RCC 7860 (cell line): Measurements from ENCODE around the gene HDC.

ENCODE experiments used
- DNase-seq: peaks from one replicate; pipeline ENCODE4 v3.0.0-alpha.2; 2015; ENCODE audit warnings: low spot score
- FAIRE-seq: peaks from 2 replicates; lab custom pipeline; 2012; peaks lifted over from hg19 to GRCh38; lab: Jason Lieb, UNC

HDC gene

DNA sequence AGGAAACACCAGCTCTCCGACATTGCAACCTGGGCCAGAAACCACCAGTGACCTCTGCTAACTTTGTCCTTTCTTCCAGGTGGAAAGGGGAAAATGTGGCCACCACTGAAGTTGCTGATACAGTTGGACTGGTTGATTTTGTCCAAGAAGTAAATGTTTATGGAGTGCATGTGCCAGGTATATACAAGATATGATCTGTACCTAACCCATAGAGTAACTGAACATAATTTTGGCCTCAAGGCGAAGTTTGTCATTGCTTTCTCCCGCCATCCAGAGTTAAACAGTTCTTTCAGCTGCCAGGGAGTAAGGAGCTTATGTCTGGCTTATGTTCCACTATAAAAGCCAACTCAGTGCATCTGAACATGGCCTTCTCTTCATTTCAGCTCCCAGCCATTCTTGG, 36.7 kb downstream of the HDC start:
- no peak for FAIRE-seq

DNA sequence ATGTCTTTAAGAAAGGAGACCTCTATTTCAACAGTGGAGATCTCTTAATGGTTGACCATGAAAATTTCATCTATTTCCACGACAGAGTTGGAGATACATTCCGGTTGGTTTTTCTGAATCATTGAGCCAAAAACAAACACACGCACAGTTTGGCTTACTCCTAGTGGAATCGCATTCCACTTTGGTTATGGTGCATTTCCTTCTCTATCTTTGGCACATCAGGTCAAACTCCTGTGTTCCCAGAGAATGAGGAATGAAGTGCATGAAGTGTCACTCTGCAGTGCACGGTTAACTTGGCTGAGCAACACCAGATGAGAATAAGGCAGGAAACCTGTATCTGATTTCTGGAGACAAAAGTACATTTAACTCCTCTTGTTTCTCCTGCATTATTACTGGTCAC, 38.5 kb downstream of the HDC start:
- DNase-seq (peak; percentile 66), FAIRE-seq (peak; percentile 52)

More for the DNA sequence above, 36.7 kb downstream of the HDC start:
- DNase-seq, result no peak

DNA sequence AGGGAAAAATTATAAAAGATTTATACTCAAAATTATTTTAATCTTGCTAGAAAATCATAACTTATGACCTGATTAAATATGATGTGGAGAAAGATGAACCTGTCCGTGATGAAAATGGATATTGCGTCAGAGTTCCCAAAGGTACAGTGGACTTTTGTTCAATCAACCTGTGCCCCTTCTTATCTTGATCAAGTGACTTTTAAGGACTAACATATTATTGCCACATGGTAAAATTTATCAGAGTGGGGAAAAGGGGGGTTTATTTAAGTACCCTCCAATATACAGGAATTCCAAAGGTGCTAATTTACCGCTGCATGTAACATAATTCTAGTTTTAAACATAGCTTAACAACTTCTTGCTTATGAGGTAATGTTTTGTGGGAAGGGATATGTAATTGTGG, 39.6 kb downstream of the HDC start:
- DNase-seq (no peak), FAIRE-seq (no peak)

DNA sequence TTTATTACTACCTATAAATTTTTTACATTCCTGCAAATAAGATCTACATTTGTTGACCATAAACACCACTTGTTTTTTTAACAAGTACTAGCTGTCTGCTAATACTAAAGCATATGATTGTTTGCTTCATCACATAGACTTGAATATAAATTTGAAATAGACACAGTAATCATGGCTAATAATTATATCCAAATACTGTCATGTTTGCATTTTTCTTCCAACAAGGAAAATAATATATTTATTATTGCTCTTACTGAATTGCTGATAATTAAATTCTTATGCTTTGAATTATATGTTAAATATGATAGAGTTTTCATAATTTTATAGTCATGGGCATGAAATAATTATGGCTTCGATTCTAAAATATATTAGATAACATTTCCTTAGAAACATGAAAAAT, 40.5 kb downstream of the HDC start:
- FAIRE-seq (no peak), DNase-seq (no peak)

DNA sequence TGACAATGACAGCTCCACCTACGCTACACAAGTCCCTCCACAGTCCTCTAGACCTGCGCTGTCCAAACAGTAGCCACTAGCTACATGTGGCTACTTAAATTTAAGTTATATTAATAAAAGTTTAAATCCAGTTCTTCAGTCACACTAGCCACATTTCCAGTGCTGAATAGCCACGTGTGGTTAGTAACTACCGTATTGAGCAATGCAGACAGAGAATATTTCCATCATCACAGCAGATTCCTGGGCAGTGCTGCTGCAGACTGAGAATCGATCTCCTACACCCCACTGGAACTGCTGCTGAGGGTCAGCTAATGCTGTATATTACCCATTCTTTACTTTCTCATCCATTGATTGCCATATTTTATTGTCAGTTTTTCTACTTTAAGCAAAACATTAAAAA, 40.9 kb downstream of the HDC start:
- DNase-seq, result no peak
- FAIRE-seq, result no peak

DNA sequence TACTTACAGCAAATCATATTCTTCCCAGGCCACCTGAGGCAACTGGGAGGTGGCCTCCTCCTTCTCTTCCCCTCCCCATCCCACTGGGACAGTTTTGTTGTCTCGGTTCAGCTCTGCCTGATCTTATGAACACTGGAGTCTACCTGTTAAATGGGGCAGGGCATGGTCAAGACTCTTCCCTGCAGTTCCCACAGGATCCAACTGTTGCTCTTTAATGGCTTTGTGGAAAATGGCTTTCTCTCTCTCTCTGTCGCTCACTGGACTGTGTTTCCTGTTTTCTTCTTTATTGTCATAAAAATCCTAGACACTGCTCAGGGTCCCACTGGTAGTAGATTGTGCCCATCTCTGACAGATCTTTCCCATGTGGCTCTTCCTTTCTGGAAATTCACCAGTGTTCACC, 43.3 kb downstream of the HDC start:
- DNase-seq (no peak), FAIRE-seq (no peak)

DNA sequence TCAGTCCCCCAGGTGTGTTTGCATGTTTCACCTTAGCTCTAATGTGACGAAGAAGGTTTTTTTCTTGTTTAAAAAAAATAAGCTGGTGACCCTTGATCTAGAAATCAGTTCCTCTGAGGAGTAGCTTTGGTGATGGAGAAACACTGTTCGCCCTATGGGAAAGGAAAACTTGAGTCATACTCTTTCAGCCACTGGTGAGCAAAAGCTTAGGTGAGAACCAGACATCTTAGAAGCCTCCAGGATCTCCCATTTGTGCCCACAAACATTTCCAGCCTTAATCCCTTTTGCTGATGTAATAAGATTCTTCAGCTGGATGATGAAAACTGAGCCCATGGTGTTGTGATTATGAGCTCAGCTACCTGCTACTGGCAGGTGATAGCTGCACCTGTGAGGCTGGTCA, 45.7 kb downstream of the HDC start:
- no peak for DNase-seq
- no peak for FAIRE-seq

DNA sequence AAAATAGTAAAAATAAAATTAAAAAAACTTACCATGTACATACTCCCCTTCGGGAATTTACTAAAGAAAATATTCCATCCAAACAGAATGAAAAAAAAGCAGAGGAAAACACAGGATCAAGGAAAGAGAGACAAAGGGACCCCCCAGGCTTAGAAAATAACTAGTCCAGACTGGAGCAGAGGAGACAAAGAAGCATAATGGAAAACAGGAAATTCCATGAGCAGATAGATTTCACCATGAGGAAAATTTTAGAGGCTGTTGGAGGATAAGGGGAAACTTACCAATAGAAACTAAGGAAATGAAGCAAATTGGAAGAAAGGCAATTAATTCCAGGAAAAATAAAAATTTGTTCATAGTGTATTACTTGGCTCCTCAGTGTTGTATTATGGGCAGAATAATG, 46.8 kb downstream of the HDC start:
- no peak for FAIRE-seq
- DNase-seq, result no peak

DNA sequence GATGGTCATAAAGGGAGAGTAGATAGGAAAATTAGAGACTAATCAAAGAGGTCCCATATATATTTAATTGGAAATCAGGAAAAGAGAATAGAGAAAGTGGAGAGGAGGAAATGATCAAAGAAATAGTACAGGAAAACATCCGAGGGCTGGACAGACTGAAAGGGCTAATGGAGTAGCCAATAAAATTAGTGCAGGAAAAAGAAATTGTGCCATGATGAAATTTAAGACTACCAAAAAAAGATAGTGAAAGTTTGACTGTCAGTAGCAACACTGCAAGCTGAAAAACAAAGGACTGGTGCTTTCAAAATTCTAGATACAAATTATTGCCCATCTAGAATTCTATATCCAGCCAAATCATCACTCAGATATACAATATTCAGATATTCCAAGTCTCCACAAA, 47.2 kb downstream of the HDC start:
- DNase-seq (no peak), FAIRE-seq (no peak)

DNA sequence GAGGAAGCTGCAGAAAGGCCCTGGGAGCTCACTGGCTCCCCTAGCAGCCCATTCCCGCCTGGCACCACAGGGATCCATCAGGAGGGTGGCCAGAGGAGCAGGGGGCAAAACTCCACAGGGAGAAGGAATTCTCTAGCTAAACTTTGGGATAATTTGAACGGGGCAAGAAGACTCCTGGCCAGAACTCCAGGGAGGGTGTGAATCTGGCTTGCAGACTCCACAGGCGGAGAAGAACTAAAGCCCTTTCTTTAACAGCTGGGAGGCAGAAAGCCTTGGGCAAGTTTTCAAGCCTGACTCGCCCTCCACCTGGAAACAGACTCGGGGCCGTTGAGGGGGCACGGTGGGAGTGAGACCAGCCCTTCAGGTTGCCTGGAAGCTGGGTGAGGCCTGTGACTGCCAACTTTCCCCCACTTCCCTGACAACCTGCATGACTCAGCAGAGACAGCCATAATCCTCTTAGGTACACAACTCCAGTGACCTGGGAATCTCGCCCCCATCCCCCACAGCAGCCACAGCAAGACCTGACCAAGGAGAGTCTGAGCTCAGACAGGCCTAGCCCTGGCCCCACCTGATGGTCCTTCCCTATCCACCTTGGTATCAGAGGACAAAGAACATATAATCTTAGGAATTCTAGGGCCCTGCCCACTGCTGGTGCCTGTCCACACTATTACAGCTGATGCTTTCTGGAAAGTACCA, 54.9 kb downstream of the HDC start:
- DNase-seq, result peak; percentile 23
- no peak for FAIRE-seq

DNA sequence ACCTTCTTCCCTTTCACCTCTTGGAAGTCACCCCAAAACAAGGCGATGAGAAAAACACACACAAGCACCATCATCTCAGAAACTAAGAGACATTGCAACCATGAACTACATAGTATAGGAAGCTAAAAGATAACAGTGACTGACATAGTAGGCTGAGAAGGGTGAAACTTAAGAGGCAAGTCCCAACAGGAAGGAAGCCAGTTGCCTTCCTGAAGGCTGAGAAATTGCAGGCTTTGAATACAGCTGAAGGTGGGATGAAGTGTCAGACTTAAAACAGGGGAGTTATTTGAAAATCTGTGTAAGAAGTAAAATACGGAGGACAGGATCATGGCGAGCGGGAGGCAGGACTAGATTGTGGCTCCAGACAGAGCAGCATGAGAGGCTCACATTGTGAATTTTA, 55.7 kb downstream of the HDC start:
- DNase-seq (no peak), FAIRE-seq (no peak)

DNA sequence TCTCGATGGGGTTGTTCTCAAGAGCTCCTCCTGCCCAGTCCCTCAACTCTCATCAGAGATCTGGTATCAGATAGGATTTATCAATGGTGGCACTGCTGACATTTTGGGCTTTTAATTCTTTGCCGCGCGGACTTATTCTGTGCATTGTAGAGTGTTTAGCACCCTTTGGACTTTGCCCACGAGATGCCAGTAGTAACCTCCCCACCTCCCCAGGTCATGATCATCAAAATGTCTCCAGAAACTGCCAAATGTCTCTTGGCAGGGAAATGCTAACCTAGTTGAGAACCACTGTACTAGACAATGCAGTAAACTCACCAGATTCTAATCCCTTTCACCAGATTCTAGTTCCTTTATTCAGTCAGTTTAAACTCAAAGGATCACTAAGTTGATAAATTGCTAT, 59.5 kb downstream of the HDC start:
- no peak for DNase-seq
- no peak for FAIRE-seq

DNA sequence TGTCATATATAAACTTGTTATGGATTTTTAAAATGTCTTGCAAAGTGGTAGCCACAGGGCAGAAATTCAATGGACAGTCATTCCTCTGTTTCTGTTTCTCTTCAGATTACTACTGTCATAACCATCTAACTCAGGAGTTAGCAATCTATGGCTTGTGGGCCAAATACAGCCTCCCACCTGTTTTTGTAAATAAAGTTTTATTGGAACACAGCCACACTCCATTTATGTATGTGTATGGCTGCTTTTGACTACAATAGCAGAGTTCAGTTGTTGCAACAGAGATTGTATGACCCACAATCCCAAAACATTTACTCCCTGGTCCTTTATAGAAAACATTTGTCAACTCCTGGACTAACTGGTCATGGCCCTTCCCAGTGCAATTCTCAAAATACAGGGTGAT, 63.5 kb downstream of the HDC start:
- DNase-seq (no peak), FAIRE-seq (no peak)

DNA sequence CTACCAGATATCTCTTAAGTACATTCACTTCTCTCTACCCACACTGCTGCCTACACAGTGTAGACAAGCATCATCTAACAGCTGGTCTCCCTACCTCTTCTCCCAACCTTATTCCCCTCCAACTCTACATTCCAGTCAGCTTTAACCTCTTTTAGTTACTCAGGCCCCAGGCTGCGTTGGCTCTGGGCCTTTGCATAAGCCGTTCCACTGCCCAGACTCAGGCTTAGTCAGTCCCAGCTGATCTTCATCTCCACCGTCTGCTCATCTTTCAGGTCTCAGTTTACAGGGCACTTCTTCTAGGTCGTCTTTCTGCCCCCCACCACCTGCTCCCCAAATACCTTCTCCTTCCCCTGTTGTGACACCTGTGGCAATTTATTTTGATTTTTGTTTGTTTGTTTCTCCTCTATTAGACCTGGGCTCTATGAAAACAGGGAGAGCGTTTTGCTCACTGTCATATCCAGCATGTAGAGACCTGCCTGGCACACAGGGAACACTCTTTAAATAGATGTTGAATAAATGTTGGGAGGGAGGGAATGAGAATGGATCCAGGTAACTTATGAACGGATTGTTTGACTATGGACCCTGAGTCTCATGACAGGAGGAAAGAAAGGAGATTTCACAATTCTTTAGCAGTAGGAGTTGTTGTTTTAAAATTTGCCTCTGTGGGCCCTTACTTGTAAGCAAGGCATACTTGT, 72.5 kb downstream of the HDC start:
- DNase-seq (no peak), FAIRE-seq (no peak)

DNA sequence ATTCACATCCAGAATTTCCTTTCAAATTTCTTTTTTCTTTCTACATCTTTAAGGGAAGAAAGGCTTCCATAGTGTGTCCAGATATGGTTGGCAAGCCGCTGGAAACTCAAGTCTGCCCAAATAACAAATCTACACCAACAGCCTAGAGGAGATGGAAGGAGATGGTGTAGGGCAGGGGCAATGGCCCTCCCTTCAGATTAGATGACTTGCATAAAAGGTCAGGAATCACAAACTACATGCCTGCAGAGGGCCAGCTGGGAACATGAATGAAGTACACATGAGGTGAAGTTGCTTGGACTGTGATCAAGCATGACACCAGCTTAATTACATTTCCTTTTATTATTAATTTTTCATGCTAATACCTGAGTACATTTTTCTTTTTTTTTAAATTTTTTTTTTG, 73.4 kb downstream of the HDC start:
- no peak for FAIRE-seq
- DNase-seq, result no peak
